ENCODE data around the gene DST.

The DST gene

DNA sequence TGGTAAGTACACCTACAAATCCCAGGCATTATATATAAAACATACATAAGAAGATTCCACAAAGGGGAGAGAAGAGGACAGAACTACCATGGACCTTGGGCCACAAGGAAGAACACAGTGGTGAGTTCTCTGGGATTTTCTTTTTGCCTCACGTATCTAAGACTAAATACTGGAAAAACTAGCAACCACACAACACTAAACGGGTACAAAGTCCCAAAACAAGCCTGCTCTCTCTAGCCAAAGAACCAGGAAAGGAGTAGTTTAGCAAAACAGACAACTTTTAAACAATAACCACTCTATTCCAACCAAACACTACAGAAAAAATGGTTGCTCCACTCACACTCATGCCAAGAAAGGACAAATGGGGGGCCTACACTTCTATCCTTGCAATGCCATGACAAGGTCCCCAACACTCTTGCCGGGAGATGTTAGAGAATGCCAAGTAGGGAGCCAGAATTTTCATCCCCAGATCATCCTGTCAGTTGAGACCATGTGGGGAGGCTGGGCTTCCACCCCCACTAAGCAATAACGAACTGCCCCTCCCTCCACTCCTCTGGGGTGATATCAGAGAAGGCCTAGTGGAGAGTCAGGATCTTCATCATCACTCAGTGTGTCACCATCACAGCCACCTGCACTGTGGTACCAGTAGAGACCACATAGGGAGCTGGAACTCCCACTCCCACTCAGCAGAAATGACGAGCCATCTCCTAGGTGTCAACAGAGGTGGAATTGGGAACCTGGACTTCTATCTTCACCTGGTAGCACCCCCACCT is 123.5 kb downstream of the DST start:
- no peak overlapping the region for H3K4me3 ChIP-seq (ENCODE audit: low read depth, low read length)
- peaks cover 46% of the 10 kb centered on the region for H3K36me3 ChIP-seq (ENCODE audit: insufficient read depth, low read length)
- H3K27me3 ChIP-seq (ENCODE audit: insufficient read depth, low read length), result no peaks in the 10 kb centered on the region
- peaks cover 28% of the 10 kb centered on the region for H3K79me2 ChIP-seq (ENCODE audit: control insufficient read depth, insufficient read depth, low read length, unreplicated experiment)
- H3K4me1 ChIP-seq (ENCODE audit: control insufficient read depth, insufficient read depth, low read length, unreplicated experiment), result peaks cover 5% of the 10 kb centered on the region
- H3K27ac ChIP-seq (ENCODE audit: low read depth, low read length), result no peak overlapping the region
- H2AFZ ChIP-seq (ENCODE audit: low read length, unreplicated experiment), result no peak overlapping the region

DNA sequence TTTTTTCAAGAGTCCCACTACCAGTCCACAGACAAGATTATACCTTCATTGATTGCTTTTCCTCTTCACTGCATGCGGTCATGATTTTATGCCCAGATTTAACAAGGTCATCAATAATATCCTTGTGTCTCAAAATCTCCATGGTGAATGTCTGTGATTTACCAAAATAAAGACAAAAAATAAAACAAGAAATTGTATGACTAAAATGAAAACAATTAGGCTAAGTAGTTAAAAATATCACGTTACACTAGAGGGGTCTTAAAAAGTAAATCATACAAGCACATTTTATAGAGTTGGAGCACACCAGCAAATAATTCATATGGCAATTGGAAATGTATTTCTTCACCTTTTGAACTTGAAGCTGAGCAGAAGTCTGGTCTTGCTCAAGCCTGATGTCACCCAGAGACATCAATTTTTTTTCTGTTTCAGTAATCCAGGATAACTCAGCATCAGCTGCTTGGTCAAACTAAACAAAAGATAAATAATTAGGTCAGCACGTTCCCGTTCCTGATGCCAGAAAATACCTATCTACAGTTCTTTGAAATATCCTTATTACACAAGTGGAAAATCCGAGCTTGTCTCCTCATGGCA is 125.4 kb downstream of the DST start:
- Histone ChIP-seq H3K36me3 (ENCODE audit: insufficient read depth, low read length) (peaks cover 37% of the 10 kb centered on the region), H3K4me3 (ENCODE audit: low read depth, low read length) (no peak overlapping the region), H2AFZ (ENCODE audit: low read length, unreplicated experiment) (no peak overlapping the region), H3K27ac (ENCODE audit: low read depth, low read length) (no peak overlapping the region), H3K27me3 (ENCODE audit: insufficient read depth, low read length) (no peaks in the 10 kb centered on the region), H3K4me1 (ENCODE audit: control insufficient read depth, insufficient read depth, low read length, unreplicated experiment) (no peaks in the 10 kb centered on the region), H3K79me2 (ENCODE audit: control insufficient read depth, insufficient read depth, low read length, unreplicated experiment) (peaks cover 16% of the 10 kb centered on the region)

DNA sequence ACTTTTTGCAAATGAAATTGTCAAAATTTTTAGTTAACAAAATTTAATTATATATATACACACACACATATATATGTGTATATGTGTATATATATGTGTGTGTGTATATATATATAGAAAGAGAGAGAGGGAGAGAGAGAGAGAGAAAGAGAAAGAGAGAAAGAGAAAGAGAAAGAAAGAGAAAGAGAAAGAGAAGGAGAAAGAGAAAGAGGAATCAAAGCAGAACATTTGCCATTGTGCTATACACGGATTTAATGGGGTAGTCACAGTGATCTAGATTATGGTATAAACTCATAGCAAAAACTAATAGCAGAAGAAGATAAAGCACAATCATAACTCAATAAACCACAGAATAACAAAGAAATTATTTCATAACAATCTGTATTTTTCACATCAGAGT is 126.7 kb downstream of the DST start:
- Histone ChIP-seq H3K4me3 (ENCODE audit: low read depth, low read length) (no peak overlapping the region), H3K27me3 (ENCODE audit: insufficient read depth, low read length) (no peaks in the 10 kb centered on the region), H3K27ac (ENCODE audit: low read depth, low read length) (no peak overlapping the region), H3K36me3 (ENCODE audit: insufficient read depth, low read length) (peaks cover 38% of the 10 kb centered on the region), H3K79me2 (ENCODE audit: control insufficient read depth, insufficient read depth, low read length, unreplicated experiment) (peaks cover 11% of the 10 kb centered on the region), H2AFZ (ENCODE audit: low read length, unreplicated experiment) (no peak overlapping the region), H3K4me1 (ENCODE audit: control insufficient read depth, insufficient read depth, low read length, unreplicated experiment) (no peaks in the 10 kb centered on the region)

GRCh38 chr6:56515081-56515905 is 127.4 kb downstream of the DST start:
- Histone ChIP-seq H2AFZ (ENCODE audit: low read length, unreplicated experiment) (no peak overlapping the region), H3K4me1 (ENCODE audit: control insufficient read depth, insufficient read depth, low read length, unreplicated experiment) (no peaks in the 10 kb centered on the region), H3K79me2 (ENCODE audit: control insufficient read depth, insufficient read depth, low read length, unreplicated experiment) (peaks cover 11% of the 10 kb centered on the region), H3K27me3 (ENCODE audit: insufficient read depth, low read length) (no peaks in the 10 kb centered on the region), H3K27ac (ENCODE audit: low read depth, low read length) (no peak overlapping the region), H3K36me3 (ENCODE audit: insufficient read depth, low read length) (peaks cover 44% of the 10 kb centered on the region), H3K4me3 (ENCODE audit: low read depth, low read length) (no peak overlapping the region)

DNA sequence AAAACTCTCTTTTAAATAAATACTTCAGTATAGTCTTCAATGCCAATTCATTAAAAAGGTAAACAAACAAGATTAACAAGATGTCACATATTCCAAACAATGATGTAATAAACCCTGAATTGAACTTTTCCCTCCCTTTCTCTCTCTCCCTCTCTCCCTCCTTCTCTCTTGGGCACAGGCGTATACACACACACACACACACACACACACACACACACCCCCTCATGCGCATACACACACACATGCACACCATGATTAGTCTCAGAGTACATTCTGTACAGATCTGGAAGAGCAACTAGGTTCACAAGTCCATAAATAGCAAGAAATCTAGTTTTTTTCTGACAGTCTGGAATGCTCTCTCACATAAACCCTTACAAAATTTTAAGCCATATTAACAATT is 128.3 kb downstream of the DST start:
- H3K79me2 ChIP-seq (ENCODE audit: control insufficient read depth, insufficient read depth, low read length, unreplicated experiment), result peaks cover 11% of the 10 kb centered on the region
- H3K36me3 ChIP-seq (ENCODE audit: insufficient read depth, low read length), result peaks cover 42% of the 10 kb centered on the region
- no peaks in the 10 kb centered on the region for H3K4me1 ChIP-seq (ENCODE audit: control insufficient read depth, insufficient read depth, low read length, unreplicated experiment)
- no peak overlapping the region for H2AFZ ChIP-seq (ENCODE audit: low read length, unreplicated experiment)
- no peaks in the 10 kb centered on the region for H3K27me3 ChIP-seq (ENCODE audit: insufficient read depth, low read length)
- H3K27ac ChIP-seq (ENCODE audit: low read depth, low read length), result no peak overlapping the region
- H3K4me3 ChIP-seq (ENCODE audit: low read depth, low read length), result no peak overlapping the region

DNA sequence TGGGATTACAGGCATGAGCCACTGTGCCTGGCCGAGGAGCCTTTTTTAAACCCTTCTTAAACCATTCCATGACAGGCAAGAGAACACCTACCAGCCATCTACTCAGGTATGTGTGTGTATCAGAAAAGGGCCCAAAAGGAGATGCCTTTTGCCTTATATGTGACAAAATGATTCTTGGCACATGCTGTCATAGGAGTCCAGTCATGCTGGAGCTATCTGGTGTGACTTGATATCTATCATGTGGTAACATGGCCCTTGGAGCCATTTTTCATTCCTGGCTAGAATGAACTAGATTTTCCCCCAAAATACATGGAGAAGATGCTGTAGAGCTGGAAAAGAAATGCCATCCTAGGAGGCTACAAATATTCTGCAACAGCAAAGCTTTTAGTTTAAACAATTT is 129.1 kb downstream of the DST start:
- Histone ChIP-seq H3K4me3 (ENCODE audit: low read depth, low read length) (no peak overlapping the region), H3K27ac (ENCODE audit: low read depth, low read length) (no peak overlapping the region), H3K27me3 (ENCODE audit: insufficient read depth, low read length) (no peaks in the 10 kb centered on the region), H2AFZ (ENCODE audit: low read length, unreplicated experiment) (no peak overlapping the region), H3K79me2 (ENCODE audit: control insufficient read depth, insufficient read depth, low read length, unreplicated experiment) (peaks cover 5% of the 10 kb centered on the region), H3K36me3 (ENCODE audit: insufficient read depth, low read length) (peaks cover 46% of the 10 kb centered on the region), H3K4me1 (ENCODE audit: control insufficient read depth, insufficient read depth, low read length, unreplicated experiment) (no peaks in the 10 kb centered on the region)

GRCh38 chr6:56511591-56511990 is 131.1 kb downstream of the DST start:
- H2AFZ ChIP-seq (ENCODE audit: low read length, unreplicated experiment), result no peak overlapping the region
- H3K79me2 ChIP-seq (ENCODE audit: control insufficient read depth, insufficient read depth, low read length, unreplicated experiment), result no peaks in the 10 kb centered on the region
- no peak overlapping the region for H3K4me3 ChIP-seq (ENCODE audit: low read depth, low read length)
- no peaks in the 10 kb centered on the region for H3K27me3 ChIP-seq (ENCODE audit: insufficient read depth, low read length)
- H3K4me1 ChIP-seq (ENCODE audit: control insufficient read depth, insufficient read depth, low read length, unreplicated experiment), result no peaks in the 10 kb centered on the region
- peaks cover 47% of the 10 kb centered on the region for H3K36me3 ChIP-seq (ENCODE audit: insufficient read depth, low read length)
- H3K27ac ChIP-seq (ENCODE audit: low read depth, low read length), result no peak overlapping the region

DNA sequence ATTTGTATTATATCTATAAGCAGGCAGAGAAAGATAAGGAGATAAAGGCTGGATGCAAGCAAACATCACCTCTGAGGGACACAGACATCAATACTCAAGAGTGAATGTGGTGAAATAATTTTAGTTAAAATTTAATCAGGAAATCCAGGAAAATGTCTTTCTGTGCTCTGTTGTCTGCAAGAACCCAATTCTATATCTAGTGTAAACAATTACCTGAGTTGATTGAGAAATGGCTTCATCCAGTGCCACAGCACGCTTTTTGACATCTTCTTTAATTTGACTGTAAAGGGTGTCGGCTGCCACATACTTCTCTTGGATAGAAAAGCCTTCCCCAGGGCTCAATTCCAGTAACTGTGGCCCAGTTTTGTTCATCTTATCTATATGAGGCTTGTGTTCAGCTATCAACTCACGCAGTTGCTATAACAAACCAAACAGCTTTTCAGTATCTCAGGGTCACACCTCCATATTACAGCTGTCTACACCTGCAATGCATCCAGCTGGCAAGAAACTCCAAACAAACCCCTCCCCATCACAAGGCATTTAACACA is 131.6 kb downstream of the DST start:
- H3K27me3 ChIP-seq (ENCODE audit: insufficient read depth, low read length), result no peaks in the 10 kb centered on the region
- no peak overlapping the region for H2AFZ ChIP-seq (ENCODE audit: low read length, unreplicated experiment)
- no peaks in the 10 kb centered on the region for H3K4me1 ChIP-seq (ENCODE audit: control insufficient read depth, insufficient read depth, low read length, unreplicated experiment)
- peaks cover 52% of the 10 kb centered on the region for H3K36me3 ChIP-seq (ENCODE audit: insufficient read depth, low read length)
- no peaks in the 10 kb centered on the region for H3K79me2 ChIP-seq (ENCODE audit: control insufficient read depth, insufficient read depth, low read length, unreplicated experiment)
- no peak overlapping the region for H3K4me3 ChIP-seq (ENCODE audit: low read depth, low read length)
- H3K27ac ChIP-seq (ENCODE audit: low read depth, low read length), result no peak overlapping the region

GRCh38 chr6:56509031-56509430 is 133.7 kb downstream of the DST start:
- Histone ChIP-seq H3K27ac (ENCODE audit: low read depth, low read length) (no peak overlapping the region), H3K4me1 (ENCODE audit: control insufficient read depth, insufficient read depth, low read length, unreplicated experiment) (no peaks in the 10 kb centered on the region), H3K27me3 (ENCODE audit: insufficient read depth, low read length) (no peaks in the 10 kb centered on the region), H3K79me2 (ENCODE audit: control insufficient read depth, insufficient read depth, low read length, unreplicated experiment) (no peaks in the 10 kb centered on the region), H3K4me3 (ENCODE audit: low read depth, low read length) (no peak overlapping the region), H2AFZ (ENCODE audit: low read length, unreplicated experiment) (no peak overlapping the region), H3K36me3 (ENCODE audit: insufficient read depth, low read length) (peaks cover 45% of the 10 kb centered on the region)

GRCh38 chr6:56507517-56507916 is 135.2 kb downstream of the DST start:
- Histone ChIP-seq H3K36me3 (ENCODE audit: insufficient read depth, low read length) (peaks cover 49% of the 10 kb centered on the region), H2AFZ (ENCODE audit: low read length, unreplicated experiment) (no peak overlapping the region)

More at GRCh38 chr6:56507517-56507916, 135.2 kb downstream of the DST start:
- Histone ChIP-seq H3K27ac (ENCODE audit: low read depth, low read length) (no peak overlapping the region), H3K79me2 (ENCODE audit: control insufficient read depth, insufficient read depth, low read length, unreplicated experiment) (no peaks in the 10 kb centered on the region), H3K4me3 (ENCODE audit: low read depth, low read length) (no peak overlapping the region), H3K4me1 (ENCODE audit: control insufficient read depth, insufficient read depth, low read length, unreplicated experiment) (no peaks in the 10 kb centered on the region), H3K27me3 (ENCODE audit: insufficient read depth, low read length) (no peaks in the 10 kb centered on the region)

All from ACC112 (cell line).